Liver (tissue), 3 donors: ENCODE results near the gene POLN.

ENCODE experiments used
- CTCF ChIP-seq: fragments of 150-350 bp; IDR thresholded peaks from 2 replicates; pipeline ENCODE4 v1.5.1; 2017; ENCODE audit warnings: improper control_type of control experiment, low read depth, low read length; ENCODE audit not compliant: missing input control
- MAX ChIP-seq: IDR thresholded peaks from 2 replicates; pipeline ENCODE4 v1.6.1; 2016; ENCODE audit warnings: antibody characterized with exemption
- RAD21 ChIP-seq, 2 donors: IDR thresholded peaks; 2 replicates each; pipeline ENCODE4 v1.6.1; 2016; ENCODE audit warnings: antibody characterized with exemption in 2 of 2, mild to moderate bottlenecking in 2 of 2
- YY1 ChIP-seq: IDR thresholded peaks from 2 replicates; pipeline ENCODE4 v1.6.1; 2016; ENCODE audit warnings: antibody characterized with exemption, mild to moderate bottlenecking
- donor health status: healthy.
- donor health status: healthy.

GRCh38 chr4:2272828-2273120 is 30.9 kb upstream of the POLN start:
- TF ChIP-seq CTCF (no peak), YY1 (no peak), RAD21 (IDR thresholded peaks at IDR 0.05) (no peak), MAX (no peak)
